ENCODE measurements around the gene SF3A1.

- TF ChIP-seq YY1 (IDR thresholded peaks at IDR 0.05; ENCODE audit: borderline replicate concordance in 1 of 3, control insufficient read depth in 1 of 3, extremely low read depth in 1 of 3, insufficient read depth in 3 of 3, insufficient read length in 1 of 3, insufficient replicate concordance in 2 of 3, low read depth in 1 of 3, low read length in 2 of 3) (no peak), ZFX (CRISPR knock-in tag; IDR thresholded peaks at IDR 0.05) (no peak), CHD2 (IDR thresholded peaks at IDR 0.05; ENCODE audit: low read depth, low read length) (no peak)
- TF ChIP-seq, protein P1, sequence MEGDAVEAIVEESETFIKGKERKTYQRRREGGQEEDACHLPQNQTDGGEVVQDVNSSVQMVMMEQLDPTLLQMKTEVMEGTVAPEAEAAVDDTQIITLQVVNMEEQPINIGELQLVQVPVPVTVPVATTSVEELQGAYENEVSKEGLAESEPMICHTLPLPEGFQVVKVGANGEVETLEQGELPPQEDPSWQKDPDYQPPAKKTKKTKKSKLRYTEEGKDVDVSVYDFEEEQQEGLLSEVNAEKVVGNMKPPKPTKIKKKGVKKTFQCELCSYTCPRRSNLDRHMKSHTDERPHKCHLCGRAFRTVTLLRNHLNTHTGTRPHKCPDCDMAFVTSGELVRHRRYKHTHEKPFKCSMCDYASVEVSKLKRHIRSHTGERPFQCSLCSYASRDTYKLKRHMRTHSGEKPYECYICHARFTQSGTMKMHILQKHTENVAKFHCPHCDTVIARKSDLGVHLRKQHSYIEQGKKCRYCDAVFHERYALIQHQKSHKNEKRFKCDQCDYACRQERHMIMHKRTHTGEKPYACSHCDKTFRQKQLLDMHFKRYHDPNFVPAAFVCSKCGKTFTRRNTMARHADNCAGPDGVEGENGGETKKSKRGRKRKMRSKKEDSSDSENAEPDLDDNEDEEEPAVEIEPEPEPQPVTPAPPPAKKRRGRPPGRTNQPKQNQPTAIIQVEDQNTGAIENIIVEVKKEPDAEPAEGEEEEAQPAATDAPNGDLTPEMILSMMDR (IDR thresholded peaks at IDR 0.05 in 2 of 3, conservative IDR thresholded peaks at IDR 0.05 in 1 of 3; ENCODE audit: insufficient read depth in 2 of 3, low read depth in 1 of 3, low read length in 3 of 3): no peak
- TF ChIP-seq, protein P2, sequence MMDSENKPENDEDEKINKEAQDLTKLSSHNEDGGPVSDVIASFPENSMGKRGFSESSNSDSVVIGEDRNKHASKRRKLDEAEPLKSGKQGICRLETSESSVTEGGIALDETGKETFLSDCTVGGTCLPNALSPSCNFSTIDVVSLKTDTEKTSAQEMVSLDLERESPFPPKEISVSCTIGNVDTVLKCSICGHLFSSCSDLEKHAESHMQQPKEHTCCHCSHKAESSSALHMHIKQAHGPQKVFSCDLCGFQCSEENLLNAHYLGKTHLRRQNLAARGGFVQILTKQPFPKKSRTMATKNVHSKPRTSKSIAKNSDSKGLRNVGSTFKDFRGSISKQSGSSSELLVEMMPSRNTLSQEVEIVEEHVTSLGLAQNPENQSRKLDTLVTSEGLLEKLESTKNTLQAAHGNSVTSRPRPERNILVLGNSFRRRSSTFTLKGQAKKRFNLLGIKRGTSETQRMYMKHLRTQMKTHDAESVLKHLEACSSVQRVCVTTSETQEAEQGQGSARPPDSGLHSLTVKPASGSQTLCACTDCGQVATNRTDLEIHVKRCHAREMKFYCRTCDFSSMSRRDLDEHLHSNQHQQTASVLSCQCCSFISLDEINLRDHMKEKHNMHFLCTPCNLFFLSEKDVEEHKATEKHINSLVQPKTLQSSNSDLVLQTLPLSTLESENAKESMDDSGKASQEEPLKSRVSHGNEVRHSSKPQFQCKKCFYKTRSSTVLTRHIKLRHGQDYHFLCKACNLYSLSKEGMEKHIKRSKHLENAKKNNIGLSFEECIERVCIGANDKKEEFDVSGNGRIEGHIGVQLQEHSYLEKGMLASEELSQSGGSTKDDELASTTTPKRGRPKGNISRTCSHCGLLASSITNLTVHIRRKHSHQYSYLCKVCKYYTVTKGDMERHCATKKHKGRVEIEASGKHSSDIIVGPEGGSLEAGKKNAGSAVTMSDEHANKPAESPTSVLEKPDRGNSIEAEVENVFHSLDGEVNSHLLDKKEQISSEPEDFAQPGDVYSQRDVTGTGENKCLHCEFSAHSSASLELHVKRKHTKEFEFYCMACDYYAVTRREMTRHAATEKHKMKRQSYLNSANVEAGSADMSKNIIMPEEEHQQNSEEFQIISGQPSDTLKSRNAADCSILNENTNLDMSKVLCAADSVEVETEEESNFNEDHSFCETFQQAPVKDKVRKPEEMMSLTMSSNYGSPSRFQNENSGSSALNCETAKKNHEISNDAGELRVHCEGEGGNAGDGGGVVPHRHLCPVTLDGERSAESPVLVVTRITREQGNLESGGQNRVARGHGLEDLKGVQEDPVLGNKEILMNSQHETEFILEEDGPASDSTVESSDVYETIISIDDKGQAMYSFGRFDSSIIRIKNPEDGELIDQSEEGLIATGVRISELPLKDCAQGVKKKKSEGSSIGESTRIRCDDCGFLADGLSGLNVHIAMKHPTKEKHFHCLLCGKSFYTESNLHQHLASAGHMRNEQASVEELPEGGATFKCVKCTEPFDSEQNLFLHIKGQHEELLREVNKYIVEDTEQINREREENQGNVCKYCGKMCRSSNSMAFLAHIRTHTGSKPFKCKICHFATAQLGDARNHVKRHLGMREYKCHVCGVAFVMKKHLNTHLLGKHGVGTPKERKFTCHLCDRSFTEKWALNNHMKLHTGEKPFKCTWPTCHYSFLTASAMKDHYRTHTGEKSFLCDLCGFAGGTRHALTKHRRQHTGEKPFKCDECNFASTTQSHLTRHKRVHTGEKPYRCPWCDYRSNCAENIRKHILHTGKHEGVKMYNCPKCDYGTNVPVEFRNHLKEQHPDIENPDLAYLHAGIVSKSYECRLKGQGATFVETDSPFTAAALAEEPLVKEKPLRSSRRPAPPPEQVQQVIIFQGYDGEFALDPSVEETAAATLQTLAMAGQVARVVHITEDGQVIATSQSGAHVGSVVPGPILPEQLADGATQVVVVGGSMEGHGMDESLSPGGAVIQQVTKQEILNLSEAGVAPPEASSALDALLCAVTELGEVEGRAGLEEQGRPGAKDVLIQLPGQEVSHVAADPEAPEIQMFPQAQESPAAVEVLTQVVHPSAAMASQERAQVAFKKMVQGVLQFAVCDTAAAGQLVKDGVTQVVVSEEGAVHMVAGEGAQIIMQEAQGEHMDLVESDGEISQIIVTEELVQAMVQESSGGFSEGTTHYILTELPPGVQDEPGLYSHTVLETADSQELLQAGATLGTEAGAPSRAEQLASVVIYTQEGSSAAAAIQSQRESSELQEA (IDR thresholded peaks at IDR 0.05; ENCODE audit: low read depth): no peak
Observed at GRCh38 chr22:30405731-30406130, 49.0 kb upstream of the SF3A1 start.

All from K562 (cell line).